H9 (cell line): ENCODE data around the gene ITPK1. TPM values are rescaled to one million over a fixed set of nuclear protein-coding genes. Genes with fewer than 3 reads are reported as not detected.

Experiments
- DNase-seq: peaks from one replicate; pipeline ENCODE4 v3.0.0-alpha.2; 2017
- H2AFZ ChIP-seq: one replicate; pipeline ENCODE4 v1.6.1; 2013; ENCODE audit warnings: mild to moderate bottlenecking, low read length, control low read depth, moderate library complexity
- H2AK5ac ChIP-seq: 2 replicates; pipeline ENCODE4 v1.6.1; 2013; ENCODE audit warnings: low read length, control low read depth, mixed read lengths; ENCODE audit not compliant: insufficient read length
- H2BK120ac ChIP-seq: one replicate; pipeline ENCODE4 v1.6.1; 2013; ENCODE audit warnings: low read depth, mild to moderate bottlenecking, low read length, control low read depth, inconsistent platforms; ENCODE audit not compliant: poor library complexity, severe bottlenecking
- H2BK12ac ChIP-seq: 2 replicates; pipeline ENCODE4 v1.6.1; 2013; ENCODE audit warnings: low read length, control low read depth, mixed read lengths, low read depth; ENCODE audit not compliant: insufficient read length
- H2BK15ac ChIP-seq: 2 replicates; pipeline ENCODE4 v1.6.1; 2013; ENCODE audit warnings: low read depth, low read length, control low read depth
- H2BK20ac ChIP-seq: one replicate; pipeline ENCODE4 v1.6.1; 2013; ENCODE audit warnings: low read depth, mild to moderate bottlenecking, low read length, control low read depth, inconsistent platforms; ENCODE audit not compliant: poor library complexity, severe bottlenecking
- H2BK5ac ChIP-seq: 2 replicates; pipeline ENCODE4 v1.6.1; 2013; ENCODE audit warnings: low read length, control low read depth, mixed read lengths; ENCODE audit not compliant: insufficient read length
- H3K14ac ChIP-seq: 2 replicates; pipeline ENCODE4 v1.6.1; 2013; ENCODE audit warnings: low read length, control low read depth; ENCODE audit not compliant: insufficient read depth
- H3K18ac ChIP-seq: 2 replicates; pipeline ENCODE4 v1.6.1; 2013; ENCODE audit warnings: low read depth, mild to moderate bottlenecking, mixed read lengths, low read length, control low read depth; ENCODE audit not compliant: insufficient read length
- H3K23ac ChIP-seq: 2 replicates; pipeline ENCODE4 v1.6.1; 2013; ENCODE audit warnings: low read length, control low read depth, mixed read lengths, low read depth; ENCODE audit not compliant: insufficient read length
- H3K23me2 ChIP-seq: 2 replicates; pipeline ENCODE4 v1.6.1; 2013; ENCODE audit warnings: low read depth, mild to moderate bottlenecking, mixed read lengths, low read length, control low read depth; ENCODE audit not compliant: insufficient read length, poor library complexity, severe bottlenecking
- H3K27ac ChIP-seq: 2 replicates; pipeline ENCODE4 v1.5.1; 2013; ENCODE audit warnings: low read length, control low read depth, mixed read lengths, low read depth; ENCODE audit not compliant: insufficient read length
- H3K27me3 ChIP-seq: 2 replicates; pipeline ENCODE4 v1.6.1; 2013; ENCODE audit warnings: low read length, control low read depth, inconsistent platforms; ENCODE audit not compliant: insufficient read depth
- H3K4ac ChIP-seq: 2 replicates; pipeline ENCODE4 v1.6.1; 2013; ENCODE audit warnings: low read depth, mild to moderate bottlenecking, control low read depth, inconsistent platforms, low read length, moderate library complexity
- H3K4me1 ChIP-seq: 2 replicates; pipeline ENCODE4 v1.6.1; 2013; ENCODE audit warnings: low read length, control low read depth, inconsistent platforms; ENCODE audit not compliant: insufficient read depth
- H3K4me2 ChIP-seq: 2 replicates; pipeline ENCODE4 v1.6.1; 2013; ENCODE audit warnings: low read length, control low read depth, mixed read lengths; ENCODE audit not compliant: insufficient read length, insufficient read depth
- H3K56ac ChIP-seq: 2 replicates; pipeline ENCODE4 v1.6.1; 2013; ENCODE audit warnings: low read depth, mild to moderate bottlenecking, mixed read lengths, low read length, control low read depth; ENCODE audit not compliant: insufficient read length
- H3K79me1 ChIP-seq: 2 replicates; pipeline ENCODE4 v1.6.1; 2013; ENCODE audit warnings: low read depth, mild to moderate bottlenecking, moderate library complexity, low read length, control low read depth, inconsistent platforms; ENCODE audit not compliant: insufficient read depth, poor library complexity, severe bottlenecking
- H3K79me2 ChIP-seq: 2 replicates; pipeline ENCODE4 v1.6.1; 2013; ENCODE audit warnings: low read length, control low read depth, inconsistent platforms; ENCODE audit not compliant: insufficient read depth
- H3K9ac ChIP-seq: 2 replicates; pipeline ENCODE4 v1.6.1; 2013; ENCODE audit warnings: low read length, control low read depth, mixed read lengths; ENCODE audit not compliant: insufficient read length; ENCODE audit errors: extremely low read depth
- H3K9me3 ChIP-seq: one replicate; pipeline ENCODE4 v1.6.1; 2013; ENCODE audit warnings: low read depth, low read length, inconsistent platforms; ENCODE audit not compliant: control insufficient read depth
- H3T11ph ChIP-seq: one replicate; pipeline ENCODE4 v1.6.1; 2013; ENCODE audit warnings: mild to moderate bottlenecking, low read length, control low read depth, inconsistent platforms
- H4K20me1 ChIP-seq: one replicate; pipeline ENCODE4 v1.6.1; 2013; ENCODE audit not compliant: control insufficient read depth, insufficient read length, insufficient read depth
- H4K5ac ChIP-seq: 2 replicates; pipeline ENCODE4 v1.6.1; 2013; ENCODE audit warnings: low read depth, mild to moderate bottlenecking, mixed read lengths, low read length, control low read depth; ENCODE audit not compliant: insufficient read length
- H4K8ac ChIP-seq: replicated peaks from 2 replicates; pipeline ENCODE4 v1.6.1; 2013; ENCODE audit warnings: low read length, control low read depth, mixed read lengths, low read depth; ENCODE audit not compliant: insufficient read length
- H4K91ac ChIP-seq: 2 replicates; pipeline ENCODE4 v1.6.1; 2013; ENCODE audit warnings: low read depth, mild to moderate bottlenecking, moderate library complexity, mixed read lengths, low read length, control low read depth; ENCODE audit not compliant: insufficient read length
- H3K27ac Mint-ChIP-seq, 3 experiments: 2 replicates in 2 of 3; 3 replicates in 1 of 3; pipeline ENCODE4 v1.8.0; 2020 to 2021; ENCODE audit warnings: mixed read lengths in 3 of 3, mild to moderate bottlenecking in 1 of 3, moderate library complexity in 1 of 3
- H3K27me3 Mint-ChIP-seq: 2 replicates; pipeline ENCODE4 v1.8.0; 2021; ENCODE audit warnings: low read depth, mild to moderate bottlenecking, moderate library complexity, mixed read lengths
- H3K36me3 Mint-ChIP-seq, 3 experiments: 2 replicates in 2 of 3; 3 replicates in 1 of 3; pipeline ENCODE4 v1.8.0; 2020 to 2021; ENCODE audit warnings: low read depth in 3 of 3, mixed read lengths in 3 of 3; ENCODE audit not compliant: insufficient read depth in 1 of 3
- H3K4me1 Mint-ChIP-seq, 2 experiments: 2 replicates each; pipeline ENCODE4 v1.8.0; 2020; ENCODE audit warnings: mixed read lengths in 2 of 2
- H3K4me3 Mint-ChIP-seq, 2 experiments: 2 replicates in 1 of 2; 3 replicates in 1 of 2; pipeline ENCODE4 v1.8.0; 2020 to 2021; ENCODE audit warnings: mild to moderate bottlenecking in 2 of 2, mixed read lengths in 2 of 2, moderate library complexity in 1 of 2
- H3K9me3 Mint-ChIP-seq, 2 experiments: 2 replicates in 1 of 2; 3 replicates in 1 of 2; pipeline ENCODE4 v1.8.0; 2020; ENCODE audit warnings: mild to moderate bottlenecking in 2 of 2, mixed read lengths in 2 of 2, moderate library complexity in 1 of 2
- CTCF ChIP-seq: fragments of 200-600 bp; sonication (generic); conservative IDR thresholded peaks from 3 replicates; pipeline ENCODE4 v1.8.0; 2021; ENCODE audit warnings: antibody characterized with exemption, mild to moderate bottlenecking
- WGBS: extraction: QIAGEN DNeasy Blood & Tissue Kit; methylation state at CpG from one replicate; pipeline ENCODE4 v1.1.7; 2013; ENCODE audit warnings: missing lambda C conversion rate, low lambda C conversion rate, mixed read lengths; ENCODE audit not compliant: insufficient read length; ENCODE audit errors: extremely low coverage; 5-methylcytosine and 5-hydroxymethylcytosine counted together
- total RNA-seq: library from RNA; stranded (reverse); gene quantifications from 2 replicates; pipeline ENCODE4 v1.2.1, GENCODE V29; 2021

ITPK1 gene
- total RNA-seq, 1 experiment from 2014 or later = 92.7 TPM

- H4K91ac ChIP-seq = no peak overlapping the region
- WGBS = no CpG with 5 or more reads among the region's 4 CpGs
- no peak overlapping the region for H2AK5ac ChIP-seq
- no peak overlapping the region for H2BK5ac ChIP-seq
- no peak overlapping the region for H3K23ac ChIP-seq
- no peak overlapping the region for H3K4ac ChIP-seq
- peaks cover 3% of the 10 kb centered on the region; the same call in 1 of the 2 replicates for H3K79me2 ChIP-seq
- no peak overlapping the region for H2BK20ac ChIP-seq
- no peaks in the 10 kb centered on the region for H4K20me1 ChIP-seq
- no peak for DNase-seq
- H3K9me3 Mint-ChIP-seq = no peaks in the 10 kb centered on the region; a peak in 1 of 5 replicates
- H2BK15ac ChIP-seq = no peak overlapping the region
- peaks cover 13 to 15% (median 15%) of the 10 kb centered on the region in 3 experiments; a peak in 6 of 7 replicates for H3K36me3 Mint-ChIP-seq
- no peaks in the 10 kb centered on the region; the same call in none of the 2 replicates for H3K27me3 Mint-ChIP-seq
- no peak overlapping the region for H4K5ac ChIP-seq
- H3K79me1 ChIP-seq = peaks cover 4% of the 10 kb centered on the region
- no peak overlapping the region for H2BK12ac ChIP-seq
- no peak overlapping the region for H3K4me2 ChIP-seq
- no peak overlapping the region for H3T11ph ChIP-seq
- H3K14ac ChIP-seq = no peak overlapping the region
- no peak overlapping the region for H2BK120ac ChIP-seq
- no peak for TF ChIP-seq CTCF
- no peak overlapping the region for H2AFZ ChIP-seq
- H4K8ac ChIP-seq = no peak overlapping the region
- no peak overlapping the region for H3K27ac ChIP-seq
- H3K27ac Mint-ChIP-seq = peak overlapping the region in 2 of 3 experiments; percentile 84 to 87; a peak in 4 of 7 replicates
- H3K4me1 ChIP-seq = peaks cover 18% of the 10 kb centered on the region
- no peak overlapping the region for H3K56ac ChIP-seq
- no peaks in the 10 kb centered on the region for H3K27me3 ChIP-seq
- H3K4me1 Mint-ChIP-seq = peaks cover 74 to 79% of the 10 kb centered on the region in 2 experiments
- no peak overlapping the region for H3K18ac ChIP-seq
- no peaks in the 10 kb centered on the region for H3K9me3 ChIP-seq
- no peak overlapping the region for H3K9ac ChIP-seq
- peak overlapping the region in 1 of 2 experiments; percentile 18; a peak in 3 of 5 replicates for H3K4me3 Mint-ChIP-seq
- H3K23me2 ChIP-seq = no peaks in the 10 kb centered on the region
These were observed 66.4 kb downstream of the ITPK1 start for GRCh38 chr14:93049315-93049714.
